HG02588 (cell line): ENCODE measurements around the gene AP1B1.

Experiments used
- ATAC-seq: cut with Tn5 transposase; IDR thresholded peaks from one replicate; pipeline ENCODE4 v1.9.1; 2021; ENCODE audit warnings: mild to moderate bottlenecking, moderate library complexity; ENCODE audit not compliant: unreplicated experiment

Gene AP1B1

GRCh38 chr22:29315286-29316140, 72.9 kb downstream of the AP1B1 start, which contains the start of gene RASL10A:
RASL10A (minus strand) TSS chr22:29315697; CDS start chr22:29315246, 451 bp downstream.
- no peak for ATAC-seq

- ATAC-seq = no peak
Measured at GRCh38 chr22:29314537-29315285, 73.7 kb downstream of the AP1B1 start.

GRCh38 chr22:29313576-29314466, 74.5 kb downstream of the AP1B1 start:
- ATAC-seq = no peak

GRCh38 chr22:29313126-29313575, 75.2 kb downstream of the AP1B1 start:
- no peak for ATAC-seq

GRCh38 chr22:29312218-29313125, 75.9 kb downstream of the AP1B1 start:
- ATAC-seq = no peak

GRCh38 chr22:29311464-29312217, 76.7 kb downstream of the AP1B1 start:
- no peak for ATAC-seq

GRCh38 chr22:29310863-29311339, 77.5 kb downstream of the AP1B1 start:
- no peak for ATAC-seq

- ATAC-seq = no peak
Measured at GRCh38 chr22:29310065-29310862, 78.1 kb downstream of the AP1B1 start.

- ATAC-seq = no peak
Measured at GRCh38 chr22:29309332-29310064, 78.9 kb downstream of the AP1B1 start.

GRCh38 chr22:29308791-29309262, 79.5 kb downstream of the AP1B1 start:
- ATAC-seq = no peak

- no peak for ATAC-seq
Measured at GRCh38 chr22:29308148-29308790, 80.1 kb downstream of the AP1B1 start.

- no peak for ATAC-seq
Measured at GRCh38 chr22:29307596-29308147, 80.7 kb downstream of the AP1B1 start.

- ATAC-seq = no peak
Measured at GRCh38 chr22:29306835-29307595, 81.4 kb downstream of the AP1B1 start.

- no peak for ATAC-seq
Measured at GRCh38 chr22:29306175-29306834, 82.1 kb downstream of the AP1B1 start, which contains the start of gene GAS2L1. GAS2L1 (plus strand) TSS chr22:29306650; CDS start chr22:29308106, 1,456 bp downstream.

GRCh38 chr22:29305836-29306174, 82.6 kb downstream of the AP1B1 start:
- no peak for ATAC-seq
